ENCODE data around the gene NELFB.

Gene NELFB

GRCh38 chr9:137227853-137228505 lies 27.1 kb upstream of the NELFB start:
- Mint-ChIP-seq H3K4me3 (no peak overlapping the region), H3K9me3 (no peaks in the 10 kb centered on the region), H3K27me3 (peaks cover 28% of the 10 kb centered on the region), H3K36me3 (no peaks in the 10 kb centered on the region), H3K4me1 (peaks cover 23% of the 10 kb centered on the region), H3K27ac (no peak overlapping the region)
- DNase-seq: no peak
- CTCF ChIA-PET: interaction anchor here (1.1 to 6.1 kb wide), 9 partner anchors 9 to 181 kb away, joined by 4 to 45 read pairs (median 10); partner anchors contain the start of genes ANAPC2, NPDC1, SSNA1 and TUBB4B

GRCh38 chr9:137228506-137228967 lies 26.6 kb upstream of the NELFB start:
- no peak for DNase-seq
- no peak overlapping the region for H3K4me3 Mint-ChIP-seq
- H3K27me3 Mint-ChIP-seq: peaks cover 28% of the 10 kb centered on the region
- no peak overlapping the region for H3K27ac Mint-ChIP-seq
- H3K9me3 Mint-ChIP-seq: no peaks in the 10 kb centered on the region
- CTCF ChIA-PET: interaction anchor here (2.2 to 6.1 kb wide), 3 partner anchors 8 to 133 kb away, joined by 10 to 45 read pairs (median 21); partner anchors contain the start of genes ANAPC2 and SSNA1
- H3K4me1 Mint-ChIP-seq: peaks cover 20% of the 10 kb centered on the region
- no peaks in the 10 kb centered on the region for H3K36me3 Mint-ChIP-seq

GRCh38 chr9:137228968-137229896 lies 25.9 kb upstream of the NELFB start:
- Mint-ChIP-seq H3K4me3 (no peak overlapping the region), H3K27me3 (peaks cover 28% of the 10 kb centered on the region), H3K36me3 (no peaks in the 10 kb centered on the region), H3K9me3 (no peaks in the 10 kb centered on the region), H3K4me1 (peaks cover 16% of the 10 kb centered on the region), H3K27ac (no peak overlapping the region)
- no peak for DNase-seq
- CTCF ChIA-PET: interaction anchor here (0.6 to 0.8 kb wide), 2 partner anchors 100 to 168 kb away, joined by 3 read pairs; no protein-coding TSS in a partner anchor

- CTCF ChIA-PET: interaction anchor here (0.6 to 0.8 kb wide), 3 partner anchors 39 to 169 kb away, joined by 3 read pairs; no protein-coding TSS in a partner anchor
- peaks cover 34% of the 10 kb centered on the region for H3K27me3 Mint-ChIP-seq
- DNase-seq: no peak
- H3K4me1 Mint-ChIP-seq: peaks cover 12% of the 10 kb centered on the region
- H3K4me3 Mint-ChIP-seq: no peak overlapping the region
- H3K27ac Mint-ChIP-seq: no peak overlapping the region
- no peaks in the 10 kb centered on the region for H3K36me3 Mint-ChIP-seq
- H3K9me3 Mint-ChIP-seq: no peaks in the 10 kb centered on the region
Measured at GRCh38 chr9:137229903-137230704, 25.0 kb upstream of the NELFB start.

- H3K4me1 Mint-ChIP-seq: peaks cover 8% of the 10 kb centered on the region
- no peak for DNase-seq
- no peak within 1 kb of the TSS for H3K27ac Mint-ChIP-seq
- H3K9me3 Mint-ChIP-seq: no peaks in the 10 kb centered on the region
- H3K36me3 Mint-ChIP-seq: no peaks in the 10 kb centered on the region
- H3K27me3 Mint-ChIP-seq: peaks cover 38% of the 10 kb centered on the region
- CTCF ChIA-PET: interaction anchor here (0.6 kb wide), 1 partner anchor 40 kb away, joined by 3 read pairs; no protein-coding TSS in a partner anchor
- no peak within 1 kb of the TSS for H3K4me3 Mint-ChIP-seq
Measured at GRCh38 chr9:137230705-137231371, 24.3 kb upstream of the NELFB start, which contains the start of gene SLC34A3. Gene SLC34A3 (plus strand): TSS chr9:137230901. CDS start chr9:137231703, 802 bp downstream.

- CTCF ChIA-PET: no interaction called here
- no peaks in the 10 kb centered on the region for H3K9me3 Mint-ChIP-seq
Measured at GRCh38 chr9:137231372-137232039, 23.6 kb upstream of the NELFB start.

GRCh38 chr9:137232101-137232500 lies 23.0 kb upstream of the NELFB start:
- no peaks in the 10 kb centered on the region for H3K9me3 Mint-ChIP-seq
- CTCF ChIA-PET: no interaction called here
- H3K4me1 Mint-ChIP-seq: peaks cover 6% of the 10 kb centered on the region
- no peaks in the 10 kb centered on the region for H3K36me3 Mint-ChIP-seq
- no peak for DNase-seq
- no peak overlapping the region for H3K4me3 Mint-ChIP-seq
- peaks cover 38% of the 10 kb centered on the region for H3K27me3 Mint-ChIP-seq
- H3K27ac Mint-ChIP-seq: no peak overlapping the region

More at GRCh38 chr9:137231372-137232039, 23.6 kb upstream of the NELFB start:
- peaks cover 38% of the 10 kb centered on the region for H3K27me3 Mint-ChIP-seq
- no peak overlapping the region for H3K27ac Mint-ChIP-seq
- no peaks in the 10 kb centered on the region for H3K36me3 Mint-ChIP-seq
- H3K4me3 Mint-ChIP-seq: no peak overlapping the region
- peaks cover 5% of the 10 kb centered on the region for H3K4me1 Mint-ChIP-seq
- no peak for DNase-seq

GRCh38 chr9:137232510-137232909 lies 22.6 kb upstream of the NELFB start:
- no peaks in the 10 kb centered on the region for H3K9me3 Mint-ChIP-seq
- no peak overlapping the region for H3K4me3 Mint-ChIP-seq
- CTCF ChIA-PET: no interaction called here
- no peak overlapping the region for H3K27ac Mint-ChIP-seq
- peaks cover 6% of the 10 kb centered on the region for H3K4me1 Mint-ChIP-seq
- H3K27me3 Mint-ChIP-seq: peaks cover 36% of the 10 kb centered on the region
- H3K36me3 Mint-ChIP-seq: no peaks in the 10 kb centered on the region
- no peak for DNase-seq

GRCh38 chr9:137233143-137233980 lies 21.8 kb upstream of the NELFB start:
- no peak for DNase-seq
- Mint-ChIP-seq H3K4me3 (no peak overlapping the region), H3K27me3 (peaks cover 33% of the 10 kb centered on the region), H3K27ac (no peak overlapping the region), H3K9me3 (no peaks in the 10 kb centered on the region), H3K4me1 (peaks cover 7% of the 10 kb centered on the region), H3K36me3 (no peaks in the 10 kb centered on the region)
- CTCF ChIA-PET: no interaction called here

GRCh38 chr9:137234055-137234697 lies 21.0 kb upstream of the NELFB start:
- Mint-ChIP-seq H3K27ac (no peak overlapping the region), H3K4me3 (no peak overlapping the region), H3K27me3 (peaks cover 26% of the 10 kb centered on the region), H3K36me3 (no peaks in the 10 kb centered on the region), H3K9me3 (no peaks in the 10 kb centered on the region), H3K4me1 (peaks cover 13% of the 10 kb centered on the region)
- DNase-seq: no peak
- CTCF ChIA-PET: no interaction called here

GRCh38 chr9:137234758-137235423 lies 20.2 kb upstream of the NELFB start:
- no peaks in the 10 kb centered on the region for H3K36me3 Mint-ChIP-seq
- CTCF ChIA-PET: interaction anchor here (0.8 kb wide), 1 partner anchor 15 kb away, joined by 4 read pairs; no protein-coding TSS in a partner anchor
- H3K27ac Mint-ChIP-seq: no peak overlapping the region
- no peaks in the 10 kb centered on the region for H3K9me3 Mint-ChIP-seq
- H3K27me3 Mint-ChIP-seq: peaks cover 22% of the 10 kb centered on the region
- peaks cover 19% of the 10 kb centered on the region for H3K4me1 Mint-ChIP-seq
- no peak for DNase-seq
- H3K4me3 Mint-ChIP-seq: no peak overlapping the region

Data from activated naive CD4-positive, alpha-beta T cell treated with anti-CD3 and anti-CD28 coated beads, Interleukin-2, amount 10 ng/mL, durations not matched to agents 7 days and 5 days (primary cell).